Measurements from ENCODE around the gene WWC2.

The WWC2 gene

DNA sequence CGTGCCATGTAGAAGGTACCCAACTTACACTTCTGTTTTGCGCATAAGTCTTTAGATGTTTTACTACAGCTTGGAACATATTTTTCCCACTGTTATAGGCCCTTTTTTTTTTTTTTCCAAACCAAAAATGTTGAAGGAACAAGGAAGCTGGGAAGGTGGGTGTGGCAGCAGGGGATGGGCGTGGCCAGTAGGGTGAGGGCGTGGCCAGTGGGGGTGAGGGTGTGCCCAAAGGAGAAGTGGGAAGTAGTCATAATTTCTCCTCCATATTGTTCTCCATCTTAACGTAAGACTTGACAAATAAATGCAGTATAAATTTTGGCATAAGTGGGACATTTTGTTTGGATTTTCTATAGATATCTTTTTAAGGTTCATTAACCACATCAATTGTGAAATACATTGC lies 190.6 kb downstream of the WWC2 start:
- Histone ChIP-seq H3K9me3 (ENCODE audit: control insufficient read depth in 2 of 2, low read length in 2 of 2) (no peaks in the 10 kb centered on the region), H3K4me3 (ENCODE audit: low read length in 2 of 2) (no peak overlapping the region), H3K27me3 (ENCODE audit: control insufficient read depth in 1 of 2, insufficient read depth in 2 of 2, low read length in 2 of 2) (no peaks in the 10 kb centered on the region), H3K9ac (ENCODE audit: low read length in 2 of 2) (no peak overlapping the region), H3K36me3 (ENCODE audit: control insufficient read depth in 2 of 2, insufficient read depth in 2 of 2, low read length in 2 of 2) (peaks cover 26 to 39% of the 10 kb centered on the region in 2 donors), H3K27ac (ENCODE audit: low read length) (no peak overlapping the region), H3K4me1 (ENCODE audit: control insufficient read depth, insufficient read depth, low read length) (no peaks in the 10 kb centered on the region)

DNA sequence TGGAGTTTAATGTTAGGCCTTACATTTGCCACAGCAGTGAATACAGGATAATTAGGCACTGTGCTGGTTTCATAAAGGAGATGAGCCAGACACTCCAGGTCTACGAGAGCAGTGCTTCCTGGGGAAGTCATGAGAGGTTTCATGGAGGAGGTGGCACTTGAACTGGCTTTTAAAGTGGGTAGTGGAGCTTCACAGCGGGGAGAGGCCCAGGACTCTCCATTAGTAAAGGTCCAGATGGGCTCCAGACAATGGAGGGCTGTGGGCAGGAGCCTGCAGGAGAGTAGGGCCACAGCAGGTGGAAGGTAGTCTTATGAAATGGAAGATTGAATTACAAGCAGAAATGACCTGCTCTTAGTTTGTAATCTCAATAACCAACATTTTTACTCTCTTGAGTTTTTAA lies 192.0 kb downstream of the WWC2 start:
- Histone ChIP-seq H3K4me3 (ENCODE audit: low read length in 2 of 2) (no peak overlapping the region), H3K4me1 (ENCODE audit: control insufficient read depth, insufficient read depth, low read length) (no peaks in the 10 kb centered on the region), H3K9ac (ENCODE audit: low read length in 2 of 2) (no peak overlapping the region), H3K27me3 (ENCODE audit: control insufficient read depth in 1 of 2, insufficient read depth in 2 of 2, low read length in 2 of 2) (no peaks in the 10 kb centered on the region), H3K36me3 (ENCODE audit: control insufficient read depth in 2 of 2, insufficient read depth in 2 of 2, low read length in 2 of 2) (peaks cover 29 to 42% of the 10 kb centered on the region in 2 donors), H3K27ac (ENCODE audit: low read length) (no peak overlapping the region), H3K9me3 (ENCODE audit: control insufficient read depth in 2 of 2, low read length in 2 of 2) (no peaks in the 10 kb centered on the region)

DNA sequence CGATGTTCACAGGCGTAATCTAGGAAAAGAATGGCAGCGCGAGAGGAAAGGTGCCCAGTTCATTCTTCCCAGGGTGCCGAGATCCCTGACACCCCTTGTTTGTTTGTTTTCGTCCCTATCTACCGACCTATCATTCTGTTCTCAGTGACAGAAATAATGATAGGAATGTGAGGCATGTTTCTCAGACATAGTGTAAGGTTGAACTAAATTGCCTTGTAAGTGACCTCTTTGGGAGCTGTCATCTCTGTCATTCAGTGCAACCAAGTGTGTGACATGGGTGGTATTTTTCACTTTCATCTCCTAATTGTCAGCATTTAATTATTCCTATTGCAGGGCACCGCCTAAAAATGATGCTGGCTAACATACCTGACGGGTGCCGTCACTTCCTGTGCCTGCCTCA lies 196.7 kb downstream of the WWC2 start:
- Histone ChIP-seq H3K9me3 (ENCODE audit: control insufficient read depth in 2 of 2, low read length in 2 of 2) (no peaks in the 10 kb centered on the region), H3K36me3 (ENCODE audit: control insufficient read depth in 2 of 2, insufficient read depth in 2 of 2, low read length in 2 of 2) (peaks cover 13 to 18% of the 10 kb centered on the region in 2 donors), H3K4me3 (ENCODE audit: low read length in 2 of 2) (no peak overlapping the region), H3K27ac (ENCODE audit: low read length) (no peak overlapping the region), H3K4me1 (ENCODE audit: control insufficient read depth, insufficient read depth, low read length) (no peaks in the 10 kb centered on the region), H3K9ac (ENCODE audit: low read length in 2 of 2) (no peak overlapping the region), H3K27me3 (ENCODE audit: control insufficient read depth in 1 of 2, insufficient read depth in 2 of 2, low read length in 2 of 2) (no peaks in the 10 kb centered on the region)

DNA sequence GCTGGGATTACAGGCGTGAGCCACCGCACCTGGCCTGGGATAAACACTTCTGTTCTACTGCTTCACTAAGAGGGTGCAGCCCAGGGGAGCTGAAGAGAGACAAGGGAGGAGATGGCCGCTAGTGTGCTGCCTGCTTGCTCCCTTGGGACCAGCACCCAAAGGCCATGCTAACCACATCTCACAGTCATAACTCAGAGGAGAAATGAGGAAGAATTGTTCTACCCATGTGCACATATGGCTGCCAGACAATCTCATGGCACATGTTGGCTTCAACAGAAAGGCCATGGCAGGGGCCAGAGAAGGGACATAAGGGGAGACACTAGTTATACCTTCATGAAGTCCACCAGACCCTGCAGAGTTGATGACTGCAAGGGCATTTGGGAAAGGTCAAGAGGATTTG lies 198.6 kb downstream of the WWC2 start:
- Histone ChIP-seq H3K9me3 (ENCODE audit: control insufficient read depth in 2 of 2, low read length in 2 of 2) (no peaks in the 10 kb centered on the region), H3K36me3 (ENCODE audit: control insufficient read depth in 2 of 2, insufficient read depth in 2 of 2, low read length in 2 of 2) (peaks cover 10 to 22% of the 10 kb centered on the region in 2 donors), H3K27me3 (ENCODE audit: control insufficient read depth in 1 of 2, insufficient read depth in 2 of 2, low read length in 2 of 2) (no peaks in the 10 kb centered on the region), H3K9ac (ENCODE audit: low read length in 2 of 2) (no peak overlapping the region), H3K27ac (ENCODE audit: low read length) (no peak overlapping the region), H3K4me3 (ENCODE audit: low read length in 2 of 2) (no peak overlapping the region), H3K4me1 (ENCODE audit: control insufficient read depth, insufficient read depth, low read length) (no peaks in the 10 kb centered on the region)

GRCh38 chr4:183299464-183299863 lies 200.4 kb downstream of the WWC2 start:
- H3K27ac ChIP-seq (ENCODE audit: low read length) = no peak overlapping the region
- no peak overlapping the region for H3K4me3 ChIP-seq (ENCODE audit: low read length in 2 of 2)

GRCh38 chr4:183300070-183300469 lies 201.0 kb downstream of the WWC2 start:
- H3K4me1 ChIP-seq (ENCODE audit: control insufficient read depth, insufficient read depth, low read length) = no peaks in the 10 kb centered on the region
- no peak overlapping the region for H3K27ac ChIP-seq (ENCODE audit: low read length)
- H3K9me3 ChIP-seq (ENCODE audit: control insufficient read depth in 2 of 2, low read length in 2 of 2) = no peaks in the 10 kb centered on the region
- H3K27me3 ChIP-seq (ENCODE audit: control insufficient read depth in 1 of 2, insufficient read depth in 2 of 2, low read length in 2 of 2) = no peaks in the 10 kb centered on the region
- no peak overlapping the region for H3K9ac ChIP-seq (ENCODE audit: low read length in 2 of 2)
- H3K36me3 ChIP-seq (ENCODE audit: control insufficient read depth in 2 of 2, insufficient read depth in 2 of 2, low read length in 2 of 2) = peaks cover 12 to 26% of the 10 kb centered on the region in 2 donors
- no peak overlapping the region for H3K4me3 ChIP-seq (ENCODE audit: low read length in 2 of 2)

More at GRCh38 chr4:183299464-183299863, 200.4 kb downstream of the WWC2 start:
- H3K27me3 ChIP-seq (ENCODE audit: control insufficient read depth in 1 of 2, insufficient read depth in 2 of 2, low read length in 2 of 2) = no peaks in the 10 kb centered on the region
- H3K4me1 ChIP-seq (ENCODE audit: control insufficient read depth, insufficient read depth, low read length) = no peaks in the 10 kb centered on the region
- no peaks in the 10 kb centered on the region for H3K9me3 ChIP-seq (ENCODE audit: control insufficient read depth in 2 of 2, low read length in 2 of 2)
- no peak overlapping the region for H3K9ac ChIP-seq (ENCODE audit: low read length in 2 of 2)
- H3K36me3 ChIP-seq (ENCODE audit: control insufficient read depth in 2 of 2, insufficient read depth in 2 of 2, low read length in 2 of 2) = peaks cover 13 to 23% of the 10 kb centered on the region in 2 donors

- Histone ChIP-seq H3K9ac (ENCODE audit: low read length in 2 of 2) (no peak overlapping the region), H3K27me3 (ENCODE audit: control insufficient read depth in 1 of 2, insufficient read depth in 2 of 2, low read length in 2 of 2) (no peaks in the 10 kb centered on the region), H3K4me1 (ENCODE audit: control insufficient read depth, insufficient read depth, low read length) (no peaks in the 10 kb centered on the region), H3K27ac (ENCODE audit: low read length) (no peak overlapping the region), H3K36me3 (ENCODE audit: control insufficient read depth in 2 of 2, insufficient read depth in 2 of 2, low read length in 2 of 2) (peaks cover 12 to 22% of the 10 kb centered on the region in 2 donors), H3K4me3 (ENCODE audit: low read length in 2 of 2) (no peak overlapping the region), H3K9me3 (ENCODE audit: control insufficient read depth in 2 of 2, low read length in 2 of 2) (no peaks in the 10 kb centered on the region)
These were observed 201.6 kb downstream of the WWC2 start for GRCh38 chr4:183300655-183301054.

DNA sequence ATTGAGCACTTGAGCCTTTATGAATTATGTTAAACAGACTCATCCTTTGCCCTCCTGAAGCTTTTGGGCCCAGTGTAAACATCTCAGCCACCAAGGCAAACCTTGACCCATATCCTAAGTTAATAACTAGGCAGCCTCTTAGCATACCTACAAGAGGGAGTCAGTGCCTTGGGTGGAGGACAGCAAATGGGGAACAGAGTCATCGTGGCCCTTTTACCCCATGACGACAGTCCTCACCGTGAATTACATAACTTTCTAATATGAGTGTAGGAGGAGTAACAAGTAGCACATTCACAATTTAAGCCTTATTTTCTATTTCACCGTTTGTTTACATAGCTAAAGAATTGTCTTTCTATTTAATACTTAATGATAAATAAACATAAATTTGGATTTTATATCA lies 204.2 kb downstream of the WWC2 start:
- H3K9ac ChIP-seq (ENCODE audit: low read length in 2 of 2) = no peak overlapping the region
- H3K27me3 ChIP-seq (ENCODE audit: control insufficient read depth in 1 of 2, insufficient read depth in 2 of 2, low read length in 2 of 2) = no peaks in the 10 kb centered on the region
- no peaks in the 10 kb centered on the region for H3K4me1 ChIP-seq (ENCODE audit: control insufficient read depth, insufficient read depth, low read length)
- no peaks in the 10 kb centered on the region for H3K9me3 ChIP-seq (ENCODE audit: control insufficient read depth in 2 of 2, low read length in 2 of 2)
- no peak overlapping the region for H3K4me3 ChIP-seq (ENCODE audit: low read length in 2 of 2)
- H3K27ac ChIP-seq (ENCODE audit: low read length) = no peak overlapping the region
- peaks cover 8 to 11% of the 10 kb centered on the region in 2 donors for H3K36me3 ChIP-seq (ENCODE audit: control insufficient read depth in 2 of 2, insufficient read depth in 2 of 2, low read length in 2 of 2)

DNA sequence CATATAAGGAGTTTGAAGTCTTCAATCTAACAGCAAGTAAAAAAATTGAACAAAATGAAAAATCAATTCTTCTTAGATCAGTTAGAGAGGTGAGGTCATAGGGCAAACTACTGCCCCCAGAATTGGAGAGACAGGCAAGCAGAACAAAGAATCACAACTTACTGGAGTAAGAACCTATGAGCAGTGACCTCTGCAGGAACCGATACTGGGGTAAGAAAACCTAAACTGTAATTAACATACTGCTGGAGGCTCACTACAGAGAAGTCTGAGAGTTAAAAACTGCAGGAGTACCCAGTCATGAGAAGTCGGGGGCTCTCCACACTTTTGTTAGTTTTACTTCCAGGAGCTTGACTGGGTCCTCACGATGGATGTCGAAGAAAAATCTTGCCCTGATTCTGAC lies 205.0 kb downstream of the WWC2 start:
- no peaks in the 10 kb centered on the region for H3K4me1 ChIP-seq (ENCODE audit: control insufficient read depth, insufficient read depth, low read length)
- no peaks in the 10 kb centered on the region for H3K9me3 ChIP-seq (ENCODE audit: control insufficient read depth in 2 of 2, low read length in 2 of 2)
- H3K9ac ChIP-seq (ENCODE audit: low read length in 2 of 2) = no peak overlapping the region
- H3K4me3 ChIP-seq (ENCODE audit: low read length in 2 of 2) = no peak overlapping the region
- peaks cover 8 to 11% of the 10 kb centered on the region in 2 donors for H3K36me3 ChIP-seq (ENCODE audit: control insufficient read depth in 2 of 2, insufficient read depth in 2 of 2, low read length in 2 of 2)
- no peak overlapping the region for H3K27ac ChIP-seq (ENCODE audit: low read length)
- H3K27me3 ChIP-seq (ENCODE audit: control insufficient read depth in 1 of 2, insufficient read depth in 2 of 2, low read length in 2 of 2) = no peaks in the 10 kb centered on the region

DNA sequence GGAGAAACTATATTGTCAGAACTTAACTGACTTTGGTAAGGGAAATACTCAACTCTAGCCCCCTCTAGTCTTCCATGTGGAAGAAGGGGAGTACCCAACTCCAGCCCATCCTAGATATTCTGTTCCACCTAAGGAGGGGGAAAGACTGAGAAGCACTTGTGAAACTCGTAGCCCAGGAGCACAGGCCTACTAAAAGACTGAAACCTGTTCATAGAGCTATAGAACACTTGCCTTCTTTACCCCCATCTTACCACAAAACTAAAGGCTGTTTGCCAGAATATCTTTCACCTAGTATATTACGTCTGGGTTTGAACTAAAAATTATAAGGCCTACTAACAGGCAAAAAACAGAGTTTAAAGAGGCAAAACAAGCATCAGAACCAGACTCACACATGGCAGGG lies 205.5 kb downstream of the WWC2 start:
- H3K4me1 ChIP-seq (ENCODE audit: control insufficient read depth, insufficient read depth, low read length) = no peaks in the 10 kb centered on the region
- no peak overlapping the region for H3K27ac ChIP-seq (ENCODE audit: low read length)
- H3K4me3 ChIP-seq (ENCODE audit: low read length in 2 of 2) = no peak overlapping the region
- peaks cover 8 to 11% of the 10 kb centered on the region in 2 donors for H3K36me3 ChIP-seq (ENCODE audit: control insufficient read depth in 2 of 2, insufficient read depth in 2 of 2, low read length in 2 of 2)
- H3K9ac ChIP-seq (ENCODE audit: low read length in 2 of 2) = no peak overlapping the region
- no peaks in the 10 kb centered on the region for H3K27me3 ChIP-seq (ENCODE audit: control insufficient read depth in 1 of 2, insufficient read depth in 2 of 2, low read length in 2 of 2)
- no peaks in the 10 kb centered on the region for H3K9me3 ChIP-seq (ENCODE audit: control insufficient read depth in 2 of 2, low read length in 2 of 2)

DNA sequence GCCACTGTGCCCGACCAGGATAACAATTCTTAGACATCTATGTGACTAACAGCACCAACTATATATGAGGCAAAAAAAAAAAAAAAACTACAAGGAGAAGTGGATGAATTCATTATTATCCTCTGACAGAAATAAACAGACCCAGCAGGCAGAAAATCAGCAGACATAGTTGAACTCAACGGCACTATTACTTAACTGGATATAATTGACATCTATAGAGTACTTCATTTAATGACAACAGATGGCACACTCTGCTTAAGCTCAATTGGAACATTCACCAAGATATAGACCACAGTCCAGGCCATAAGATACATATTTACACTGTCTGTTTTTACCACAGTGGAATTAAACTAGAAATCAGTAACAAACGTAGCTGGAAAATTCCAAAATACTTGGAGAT lies 207.8 kb downstream of the WWC2 start:
- H3K9me3 ChIP-seq (ENCODE audit: control insufficient read depth in 2 of 2, low read length in 2 of 2) = no peaks in the 10 kb centered on the region
- peaks cover 8 to 11% of the 10 kb centered on the region in 2 donors for H3K36me3 ChIP-seq (ENCODE audit: control insufficient read depth in 2 of 2, insufficient read depth in 2 of 2, low read length in 2 of 2)
- no peaks in the 10 kb centered on the region for H3K27me3 ChIP-seq (ENCODE audit: control insufficient read depth in 1 of 2, insufficient read depth in 2 of 2, low read length in 2 of 2)
- H3K4me1 ChIP-seq (ENCODE audit: control insufficient read depth, insufficient read depth, low read length) = no peaks in the 10 kb centered on the region
- H3K4me3 ChIP-seq (ENCODE audit: low read length in 2 of 2) = no peak overlapping the region
- H3K9ac ChIP-seq (ENCODE audit: low read length in 2 of 2) = no peak overlapping the region
- no peak overlapping the region for H3K27ac ChIP-seq (ENCODE audit: low read length)

Data from stomach smooth muscle (tissue), 2 donors.